GM18951 (cell line): ENCODE results near the gene PAQR4.
A peak's percentile ranks its signal among the peaks of the same experiment; 100 is the strongest.

Experiments
- POLR2A ChIP-seq: IDR thresholded peaks from 4 replicates; pipeline ENCODE4 v1.6.1; 2011; ENCODE audit warnings: mild to moderate bottlenecking; ENCODE audit not compliant: insufficient read length, insufficient read depth; ENCODE audit errors: extremely low read depth
- in situ Hi-C: fragments of 300-500 bp; cut with MboI; formaldehyde crosslinking; loops from one replicate; pipeline ENCODE4 v1.12.0; 2022; ENCODE audit warnings: low sequenced_read_pairs, mixed read lengths, inconsistent platforms; ENCODE audit not compliant: unreplicated experiment

PAQR4 gene

DNA sequence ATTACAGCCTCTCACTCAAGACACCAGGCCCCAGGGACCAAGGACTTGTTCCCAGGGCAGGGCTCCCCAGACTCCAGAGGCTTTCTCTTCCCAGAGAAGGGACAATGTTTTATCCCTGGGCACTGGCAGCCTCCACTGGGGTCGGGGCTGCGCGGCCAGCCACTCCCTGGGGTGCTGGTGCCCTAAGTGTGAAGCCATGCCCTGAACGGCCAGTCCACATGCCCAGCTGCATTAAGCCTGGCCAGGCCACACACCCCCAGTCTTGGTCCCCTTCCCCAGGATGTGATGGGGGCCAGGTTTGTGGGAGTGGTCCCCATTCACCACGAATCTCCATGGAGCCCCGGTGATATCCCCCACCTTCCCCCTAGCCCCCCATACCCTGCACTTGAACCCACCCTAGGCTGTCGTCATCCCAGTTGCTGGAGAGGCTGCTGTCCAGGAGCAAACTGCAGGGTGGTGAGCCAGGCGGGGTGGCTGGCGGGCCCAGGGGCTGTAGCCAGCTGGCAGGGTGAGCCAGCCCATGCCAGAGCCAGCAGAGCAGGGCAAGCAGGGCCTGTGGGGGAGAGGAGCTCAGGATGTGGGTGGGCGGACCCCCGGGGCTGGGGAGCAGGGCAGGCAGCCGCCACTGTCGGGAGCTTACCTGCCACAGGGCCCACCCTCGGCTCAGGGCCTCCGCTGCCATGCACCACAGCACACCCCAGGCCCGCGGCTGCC lies 4.6 kb downstream of the PAQR4 start:
- in situ Hi-C loops: no loop called here
- peak; percentile 7 for TF ChIP-seq POLR2A

- in situ Hi-C loops: no loop called here
- no peak for TF ChIP-seq POLR2A
These were observed 5.3 kb downstream of the PAQR4 start for GRCh38 chr16:2974319-2975056.

- in situ Hi-C loops: no loop called here
These were observed 6.1 kb downstream of the PAQR4 start for GRCh38 chr16:2975161-2975795.

DNA sequence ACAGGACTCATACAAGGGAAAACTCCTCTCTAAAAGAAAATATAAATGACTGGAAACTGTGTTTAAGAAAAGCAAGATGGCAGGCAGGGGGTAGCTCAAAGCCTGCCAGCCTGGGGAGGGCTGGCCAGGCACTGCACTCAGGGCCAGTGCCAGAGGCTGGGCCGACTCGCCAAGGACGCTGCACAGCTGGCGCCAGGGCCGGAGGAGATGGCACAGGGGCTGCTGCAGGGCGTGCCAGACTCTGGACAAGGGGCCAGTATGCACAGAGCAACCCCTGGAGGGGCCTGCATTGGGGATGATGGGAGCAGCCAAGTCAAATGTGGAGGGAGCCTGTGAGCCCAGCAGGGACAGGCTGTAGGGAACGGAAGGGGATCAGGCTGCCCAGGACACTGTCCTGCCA lies 7.1 kb downstream of the PAQR4 start:
- in situ Hi-C loops: no loop called here
- no peak for TF ChIP-seq POLR2A

More at GRCh38 chr16:2975161-2975795, 6.1 kb downstream of the PAQR4 start:
- no peak for TF ChIP-seq POLR2A

DNA sequence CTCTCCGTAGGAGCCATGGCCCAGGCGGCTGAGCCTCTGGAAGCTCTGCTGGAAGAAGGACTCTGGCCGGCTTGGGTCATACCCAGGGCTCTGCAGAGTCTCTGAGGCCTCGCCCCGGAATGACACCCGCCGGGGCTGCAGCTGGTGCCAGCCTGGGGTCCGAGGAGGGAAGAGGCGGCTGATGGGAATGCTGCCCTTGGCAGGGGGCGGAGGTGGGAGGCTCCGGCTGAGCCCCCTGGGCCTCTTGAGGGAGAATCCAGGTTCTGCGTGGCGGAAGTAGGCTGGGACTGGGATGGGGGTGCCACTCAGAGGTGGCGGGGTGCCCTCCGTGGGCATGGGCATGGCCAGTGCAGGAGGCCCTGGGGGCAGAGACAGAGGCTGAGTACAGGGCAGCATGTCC lies 7.5 kb downstream of the PAQR4 start:
- in situ Hi-C loops: no loop called here
- no peak for TF ChIP-seq POLR2A

DNA sequence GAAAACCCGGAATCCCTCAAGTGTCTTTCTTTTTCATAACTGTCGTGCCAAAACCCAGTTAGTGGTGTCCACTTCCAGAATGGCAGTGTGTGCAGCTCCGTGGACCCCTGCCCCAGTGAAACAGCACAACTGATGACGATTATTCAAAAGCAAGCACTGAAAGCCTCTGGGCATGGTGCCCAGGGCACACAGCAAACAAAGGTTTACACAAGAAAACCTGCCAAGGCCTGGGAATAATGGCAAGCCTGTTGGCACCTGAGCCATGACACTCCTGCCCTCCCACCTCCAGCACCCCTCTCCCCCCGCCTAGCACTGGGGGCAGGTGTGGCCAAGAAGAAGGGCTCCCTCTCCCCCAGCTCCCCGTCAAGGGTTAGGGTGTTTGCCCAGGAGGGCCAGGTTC lies 8.3 kb downstream of the PAQR4 start:
- no peak for TF ChIP-seq POLR2A

DNA sequence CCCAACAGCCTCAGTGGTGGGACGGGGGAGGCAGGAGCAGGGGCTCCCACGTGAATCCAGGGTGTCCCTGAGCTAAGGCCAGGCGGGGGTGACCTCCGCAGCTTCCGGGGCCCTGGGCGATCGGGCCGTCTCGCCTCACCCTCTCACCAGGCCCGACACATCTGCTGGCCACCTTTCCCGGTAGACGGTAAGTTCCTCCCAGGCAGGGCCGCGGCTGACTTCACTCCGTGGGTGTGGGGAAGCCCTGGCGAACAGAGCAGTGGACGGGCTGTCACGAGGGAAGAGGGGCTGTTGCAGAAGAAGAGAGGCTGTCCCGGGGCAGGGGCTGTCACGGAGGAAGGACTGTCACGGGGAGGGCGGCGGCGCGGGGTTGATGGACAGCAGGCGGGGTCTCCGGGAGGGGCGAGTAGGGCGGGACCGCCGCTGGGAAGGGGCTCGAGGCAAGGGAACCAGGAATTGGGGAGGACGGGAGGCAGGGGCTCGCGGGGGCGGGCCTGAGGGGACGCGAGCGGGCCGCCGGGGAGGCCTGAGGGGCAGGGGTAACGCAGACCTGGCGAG lies 10.6 kb downstream of the PAQR4 start:
- in situ Hi-C loops: no loop called here
- no peak for TF ChIP-seq POLR2A

More for the DNA sequence above, 8.3 kb downstream of the PAQR4 start:
- in situ Hi-C loops: no loop called here

DNA sequence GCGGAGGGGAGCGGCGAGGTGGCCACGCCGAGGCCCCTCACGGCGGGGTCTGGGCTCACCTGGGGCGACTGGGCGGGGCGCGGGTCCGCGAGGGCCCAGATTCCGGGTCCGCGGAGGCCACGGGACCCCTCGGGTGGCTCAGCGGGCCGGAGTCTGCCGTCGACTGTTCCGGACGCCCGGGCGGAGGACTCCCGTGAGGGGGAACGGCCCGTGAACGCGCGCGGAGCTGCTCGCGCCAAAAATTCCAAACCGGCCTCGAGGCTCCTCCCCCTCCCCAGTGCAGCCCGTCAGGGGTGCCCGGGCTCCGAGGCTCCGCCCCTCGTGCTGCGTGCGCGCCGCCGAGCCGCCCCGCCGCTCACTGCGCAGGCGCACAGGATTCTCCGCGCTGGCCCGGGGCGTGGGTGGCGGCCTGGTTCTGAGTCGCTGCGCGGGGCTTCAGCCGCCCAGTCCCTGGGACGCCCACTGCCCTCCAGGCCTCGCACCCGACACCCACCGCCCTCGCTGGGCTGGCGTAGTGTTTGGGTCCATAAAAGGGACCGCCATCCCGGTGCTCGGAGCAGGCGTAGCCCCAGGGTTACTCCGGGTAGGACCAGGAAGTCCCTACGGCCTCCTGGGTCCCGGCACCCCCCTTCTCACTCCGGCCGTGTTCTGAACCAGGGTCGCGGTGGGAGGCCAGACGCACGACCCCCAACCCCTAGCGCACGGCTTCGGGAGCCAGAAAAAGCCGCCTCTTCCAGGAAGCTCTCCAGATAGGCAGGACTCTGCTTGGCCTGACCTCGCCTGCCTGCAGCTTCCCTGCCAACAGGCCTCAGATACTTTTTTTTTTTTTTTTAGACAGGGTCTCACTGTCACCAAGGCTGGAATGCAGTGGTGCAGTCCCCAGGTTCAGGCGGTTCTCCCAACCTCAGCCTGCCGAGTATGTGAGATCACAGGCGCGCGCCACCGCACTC lies 11.4 kb downstream of the PAQR4 start, which contains the start of gene PKMYT1:
TSS of gene PKMYT1 (minus strand) at position 220 of the 950 bp plus-strand sequence. CDS start 789 bp downstream, outside the sequence.
- in situ Hi-C loops: no loop called here
- peak; percentile 98 for TF ChIP-seq POLR2A

GRCh38 chr16:2981177-2981898 lies 12.2 kb downstream of the PAQR4 start:
- TF ChIP-seq POLR2A: no peak
- in situ Hi-C loops: no loop called here

GRCh38 chr16:2981899-2982250 lies 12.7 kb downstream of the PAQR4 start:
- in situ Hi-C loops: no loop called here
- TF ChIP-seq POLR2A: no peak

DNA sequence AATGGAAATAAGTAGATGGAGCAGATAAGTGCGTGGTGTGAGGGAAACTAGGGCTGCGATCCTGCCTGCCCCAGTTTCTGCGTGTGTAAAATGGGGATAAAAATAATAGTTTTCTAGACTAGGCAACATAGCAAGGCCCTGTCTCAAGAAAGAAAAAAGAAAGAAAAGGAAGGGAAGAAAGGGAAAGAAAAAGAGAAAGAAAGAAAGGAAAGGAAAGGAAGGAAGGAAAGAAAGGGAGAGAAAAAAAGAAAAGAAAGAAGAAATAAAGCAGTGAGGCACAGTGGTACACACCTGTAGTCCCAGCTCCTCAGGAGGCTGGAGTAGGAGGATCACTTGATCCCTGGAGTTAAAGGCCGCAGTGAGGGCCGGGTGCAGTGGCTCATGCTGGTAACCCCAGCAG lies 13.3 kb downstream of the PAQR4 start:
- TF ChIP-seq POLR2A: no peak
- in situ Hi-C loops: no loop called here

DNA sequence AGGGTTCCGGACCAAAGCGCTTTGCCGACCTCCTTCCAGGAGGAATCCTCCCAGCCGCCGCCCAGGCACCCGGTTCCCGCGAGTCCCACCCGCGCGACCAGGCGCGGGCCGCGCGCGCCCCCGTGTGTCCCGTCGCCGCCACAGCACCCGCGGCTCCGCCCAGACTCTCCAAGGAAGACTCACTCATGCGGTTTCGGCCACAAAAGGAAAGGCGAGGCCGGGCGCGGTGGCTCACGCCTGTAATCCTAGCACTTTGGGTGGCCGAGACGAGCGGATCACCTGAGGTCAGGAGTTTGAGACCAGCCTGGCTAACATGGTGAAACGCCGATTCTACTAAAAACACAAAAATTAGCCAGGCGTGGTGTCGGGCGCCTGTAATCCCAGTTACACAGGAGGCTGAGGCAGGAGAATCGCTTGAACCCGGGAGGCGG lies 14.6 kb downstream of the PAQR4 start:
- in situ Hi-C loops: no loop called here
- no peak for TF ChIP-seq POLR2A
